Hematopoietic multipotent progenitor cell treated with erythropoietin and hydrocortisone succinate and interleukin-3 and kit ligand, for 4 days (in vitro differentiated cells): ENCODE results near the gene PTPRU.
"Not testable (repeated sequence)": the region's sequence is repeated elsewhere in the genome, so short reads cannot be mapped to it uniquely, and the experiment has no call there.

Source experiments
- DNase-seq: peaks from one replicate; pipeline ENCODE4 v3.0.0-alpha.2; 2015

Gene PTPRU

GRCh38 chr1:29222686-29223085 is 13.6 kb upstream of the PTPRU start:
- DNase-seq, result no peak

- no peak for DNase-seq
These were observed 12.8 kb upstream of the PTPRU start for GRCh38 chr1:29223521-29223920.

DNA sequence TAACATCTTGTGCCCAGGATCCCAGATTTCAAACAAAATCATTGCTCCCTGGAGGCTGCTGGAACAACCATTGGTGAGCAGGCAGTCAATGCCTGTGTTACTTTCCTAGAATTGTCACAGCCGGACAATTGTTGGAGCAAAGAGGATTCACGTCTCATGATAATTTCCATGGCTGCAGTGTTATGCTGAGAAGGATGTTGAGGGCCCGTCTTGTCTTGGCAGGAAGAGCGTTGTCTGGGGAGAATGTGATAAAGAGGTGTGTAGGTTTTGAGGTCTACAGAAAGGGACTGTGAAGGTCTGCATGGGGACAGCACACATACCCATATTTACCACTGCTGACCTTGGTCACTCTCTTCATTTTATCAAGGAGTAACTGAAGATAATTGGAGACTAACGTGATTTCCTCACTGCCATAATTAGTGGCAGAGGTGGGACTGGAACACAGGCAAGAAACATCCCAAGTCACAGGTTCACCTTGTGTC is 11.9 kb upstream of the PTPRU start:
- peak; percentile 61 for DNase-seq

DNA sequence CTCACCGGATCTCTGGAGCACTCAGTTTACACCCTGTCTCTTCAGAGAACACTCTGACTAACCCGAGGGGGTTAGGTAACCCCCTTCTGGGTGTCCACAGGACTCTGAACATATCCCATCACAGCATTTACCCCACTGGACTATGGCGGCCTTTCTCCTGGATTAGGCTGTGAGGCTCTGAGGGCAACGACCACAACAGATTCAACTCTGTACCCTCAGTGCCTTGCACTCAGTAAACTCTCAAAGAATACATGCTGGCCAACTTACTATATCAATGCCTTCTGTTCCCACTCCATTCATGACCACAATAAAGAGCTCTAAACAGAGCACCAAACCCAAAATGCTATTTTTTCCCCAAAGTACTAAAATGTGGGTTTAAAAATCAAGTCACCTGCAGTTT is 11.0 kb upstream of the PTPRU start:
- no peak for DNase-seq

GRCh38 chr1:29227511-29227910 is 8.8 kb upstream of the PTPRU start:
- no peak for DNase-seq

DNA sequence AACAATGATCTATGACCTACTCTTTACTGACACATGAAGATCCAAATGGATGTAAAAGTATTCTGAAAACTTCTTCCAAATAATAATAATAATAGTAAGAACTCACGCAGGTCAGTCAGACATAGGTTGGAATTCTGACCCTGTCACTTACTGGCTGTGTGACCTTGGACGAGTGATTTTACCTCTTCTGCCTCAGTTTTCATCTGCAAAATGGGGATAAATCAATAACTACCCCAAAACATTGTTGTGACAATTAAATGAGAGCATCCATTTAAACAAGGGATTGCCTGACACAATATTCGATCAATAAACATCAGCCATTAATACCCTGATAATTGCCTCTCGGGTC is 6.1 kb upstream of the PTPRU start:
- DNase-seq, result no peak

DNA sequence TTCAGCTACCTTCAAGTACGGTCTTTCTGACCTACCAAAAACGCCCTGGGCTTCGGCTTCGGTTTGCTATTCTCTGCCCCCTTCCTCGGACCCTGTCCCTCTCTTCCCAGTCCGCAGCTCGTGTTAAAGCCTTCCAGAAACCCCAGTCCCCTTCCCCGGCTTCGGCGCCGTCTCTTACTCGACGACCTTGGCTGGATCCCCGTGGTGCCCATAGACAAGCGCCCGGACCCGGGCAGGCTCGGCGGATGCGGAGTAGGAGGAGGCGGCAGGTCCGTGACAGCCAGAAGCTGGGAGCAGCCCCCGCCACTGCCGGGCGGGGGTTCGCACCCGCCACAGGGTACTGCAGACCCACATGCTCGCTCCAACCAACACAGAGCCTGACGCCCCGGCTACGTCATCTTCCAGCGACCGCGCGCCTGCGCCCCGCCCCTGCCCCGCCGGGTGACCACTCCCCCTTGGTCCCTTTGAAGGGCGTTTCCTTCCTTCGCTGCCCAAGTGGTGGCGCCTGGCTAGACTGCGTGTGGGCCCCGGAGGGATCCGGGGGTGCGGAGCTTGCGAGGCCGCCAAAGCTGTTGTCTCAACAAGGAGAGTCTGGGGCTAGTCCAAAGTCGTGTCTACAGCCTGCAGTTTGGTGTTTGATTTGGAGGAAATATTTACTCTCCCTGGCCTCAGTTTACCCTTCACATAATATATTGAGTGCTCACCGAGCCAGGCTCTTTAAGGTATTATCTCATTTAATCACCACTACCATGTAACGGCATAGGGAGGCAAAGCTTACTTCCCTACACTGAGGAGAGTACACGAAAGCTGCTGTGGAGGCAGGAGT is 5.6 kb upstream of the PTPRU start, which contains the start of gene MECR:
TSS of gene MECR (minus strand) at position 382 of the 826 bp plus-strand sequence. CDS start at position 354, 28 bp downstream.
- DNase-seq, result peak; percentile 96

GRCh38 chr1:29232387-29232786 is 3.9 kb upstream of the PTPRU start:
- DNase-seq, result no peak

DNA sequence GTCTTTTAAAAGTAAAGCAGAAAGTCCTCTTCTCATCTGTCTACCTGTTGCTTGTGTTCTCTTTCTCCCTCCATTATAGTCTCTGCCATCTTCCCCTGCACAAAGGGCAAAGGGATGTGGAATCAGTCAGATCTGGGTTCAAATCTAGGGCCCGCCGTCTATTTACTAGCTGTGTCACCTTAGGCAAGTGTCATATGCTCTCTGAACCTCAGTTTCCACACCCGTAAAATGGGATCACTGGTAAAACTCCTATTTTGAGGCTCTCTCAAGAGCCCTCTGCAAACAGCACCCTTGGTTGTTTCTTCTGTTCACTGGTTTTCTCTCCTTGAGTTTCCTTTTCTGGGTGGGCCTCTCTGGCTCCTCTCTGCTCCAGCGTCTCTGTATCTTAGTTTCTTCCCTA is 2.6 kb upstream of the PTPRU start:
- DNase-seq, result no peak

GRCh38 chr1:29234471-29234870 is 1.9 kb upstream of the PTPRU start:
- no peak for DNase-seq

- not testable (repeated sequence) for DNase-seq
These were observed 1.4 kb upstream of the PTPRU start for GRCh38 chr1:29234881-29235280.

- DNase-seq, result no peak
These were observed 398 bp downstream of the PTPRU start for GRCh38 chr1:29236712-29237128.

DNA sequence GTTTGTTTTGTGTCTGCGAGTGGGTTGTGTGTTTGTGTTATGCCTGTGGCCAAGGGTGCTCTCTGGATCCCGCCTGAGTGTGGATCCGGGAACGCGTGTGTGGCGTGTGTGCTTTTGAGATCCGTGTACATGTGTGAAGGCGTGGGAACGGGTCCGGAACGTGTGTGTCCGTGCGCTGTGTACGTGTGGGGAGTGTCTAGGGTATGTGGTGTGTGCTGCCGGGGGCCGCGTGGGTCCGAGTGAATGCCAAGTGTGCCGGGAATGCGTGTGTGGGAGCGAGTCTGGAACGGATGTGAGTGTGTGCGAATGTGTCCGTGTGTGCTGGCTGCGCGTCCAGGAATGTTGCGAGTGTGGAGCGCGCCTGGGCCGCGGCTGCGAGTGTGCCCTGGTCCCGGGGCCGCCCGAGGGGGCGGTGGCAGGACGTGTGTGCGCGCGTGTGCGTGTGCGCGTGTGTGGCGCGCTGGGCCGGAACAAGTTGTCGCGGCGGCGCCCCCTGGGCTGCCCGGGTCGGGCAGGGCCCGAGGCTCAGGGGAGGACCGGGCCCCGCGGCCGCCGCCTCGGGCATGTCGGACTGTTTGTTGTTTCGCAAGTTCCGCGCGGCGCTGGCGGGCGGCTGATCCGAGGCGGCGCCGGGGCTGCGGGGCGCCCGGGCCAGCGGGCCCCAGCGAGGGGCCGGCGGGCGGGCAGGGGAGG is 953 bp downstream of the PTPRU start:
- DNase-seq, result peak; percentile 45

GRCh38 chr1:29237852-29238619 is 1.7 kb downstream of the PTPRU start:
- peak; percentile 32 for DNase-seq

- no peak for DNase-seq
These were observed 2.3 kb downstream of the PTPRU start for GRCh38 chr1:29238620-29239002.

DNA sequence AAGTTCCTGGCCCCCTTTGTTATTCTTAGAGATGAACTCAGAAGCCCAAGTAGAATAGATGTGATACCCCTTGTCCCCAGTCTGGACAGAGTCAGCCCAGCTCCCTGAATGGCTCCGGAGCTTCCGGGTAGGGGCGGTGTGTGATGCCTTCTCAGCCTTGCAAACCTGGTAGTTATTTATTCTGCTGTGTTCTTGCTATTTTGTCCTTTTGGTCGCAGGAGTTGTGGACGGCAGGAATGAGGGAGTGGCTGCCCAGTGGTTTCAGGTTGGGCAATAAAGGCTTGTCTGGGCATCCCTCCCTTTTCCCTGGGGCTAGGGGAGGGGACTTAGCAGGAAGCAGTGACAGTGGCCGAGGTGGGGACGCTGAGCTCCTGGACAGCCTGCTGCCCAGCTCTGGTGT is 2.8 kb downstream of the PTPRU start:
- DNase-seq, result no peak

- no peak for DNase-seq
These were observed 4.1 kb downstream of the PTPRU start for GRCh38 chr1:29240400-29240837.

DNA sequence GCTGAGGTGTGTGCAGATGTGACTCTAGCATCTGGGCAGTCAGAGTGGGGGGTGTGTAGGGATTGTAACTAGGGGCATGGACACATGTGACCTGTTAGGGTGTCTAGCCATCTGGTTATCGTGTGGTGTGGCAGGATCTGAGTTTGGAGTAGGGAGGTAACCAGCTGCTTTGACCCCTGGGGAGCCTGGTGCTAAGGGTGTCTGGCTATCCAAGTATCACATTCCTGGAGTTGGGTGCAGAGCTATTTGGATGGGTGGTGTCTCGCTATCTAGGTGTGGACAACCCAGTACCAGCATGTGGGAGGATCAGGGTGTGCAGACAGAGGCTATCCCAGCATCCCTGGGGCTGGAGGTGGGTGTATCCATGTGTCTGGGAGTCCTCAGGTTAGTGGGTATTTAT is 4.7 kb downstream of the PTPRU start:
- no peak for DNase-seq

DNA sequence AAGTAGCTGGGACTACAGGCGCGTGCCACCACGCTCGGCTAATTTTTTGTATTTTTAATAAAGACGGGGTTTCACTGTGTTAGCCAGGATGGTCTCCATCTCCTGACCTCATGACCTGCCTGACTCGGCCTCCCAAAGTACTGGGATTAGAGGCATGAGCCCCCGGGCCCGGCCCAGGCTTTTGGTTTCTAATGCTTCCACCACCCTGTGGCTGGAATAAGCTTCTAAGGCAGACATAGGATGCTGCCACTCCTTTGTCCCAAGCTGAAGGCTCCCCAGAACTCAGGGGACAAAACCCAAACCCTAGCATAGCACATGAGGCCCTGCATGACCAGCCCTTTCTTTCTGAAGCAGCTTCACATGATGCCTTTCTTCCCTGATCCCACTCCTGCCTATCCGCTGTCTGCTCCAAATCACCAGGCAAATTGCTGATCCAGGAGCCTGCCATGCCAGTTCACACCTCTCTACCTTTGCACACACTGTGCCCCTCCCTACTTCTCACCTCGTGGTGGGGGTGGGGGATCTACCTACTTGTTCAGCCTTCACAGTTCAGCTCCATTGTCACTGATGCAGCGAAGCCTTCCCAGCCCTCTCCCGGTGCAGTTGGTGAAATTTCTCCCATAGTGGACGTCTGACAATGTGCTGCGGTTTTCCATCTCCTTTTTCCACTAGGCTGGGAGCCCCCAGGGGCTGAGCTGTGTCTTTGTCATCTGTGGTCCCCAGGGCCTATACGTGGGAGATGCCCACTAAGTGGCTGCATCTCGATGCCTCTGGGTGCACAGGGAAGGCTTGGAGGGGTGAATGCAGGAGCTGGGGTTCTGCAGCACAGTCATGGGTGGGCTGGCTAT is 6.9 kb downstream of the PTPRU start:
- no peak for DNase-seq

GRCh38 chr1:29243871-29244200 is 7.5 kb downstream of the PTPRU start:
- DNase-seq, result no peak

- DNase-seq, result no peak
These were observed 8.9 kb downstream of the PTPRU start for GRCh38 chr1:29245261-29245660.

GRCh38 chr1:29245876-29246275 is 9.6 kb downstream of the PTPRU start:
- peak; percentile 48 for DNase-seq

DNA sequence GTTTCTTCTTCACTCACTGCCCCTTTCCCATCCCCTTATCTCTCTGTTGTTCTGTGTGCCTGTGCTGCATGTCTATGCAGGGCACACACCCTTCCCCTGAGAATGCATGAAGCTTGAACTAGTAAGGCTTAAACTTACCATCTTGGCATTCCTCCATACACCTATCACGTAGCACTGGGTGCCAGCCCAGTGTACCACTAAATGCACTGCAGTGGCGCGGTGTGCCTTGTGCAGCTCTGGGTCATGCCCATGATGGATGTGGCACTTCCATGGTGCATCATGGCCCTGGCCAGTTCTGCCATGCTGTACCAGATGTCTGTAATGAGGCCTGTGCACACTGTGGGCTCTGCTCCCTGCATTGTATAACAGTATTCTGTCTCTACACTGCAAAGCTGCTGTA is 10.7 kb downstream of the PTPRU start:
- no peak for DNase-seq
